WTC11 (cell line): ENCODE measurements around the gene RNASEL. TPM values are rescaled to one million over a fixed set of nuclear protein-coding genes. Genes with fewer than 3 reads are reported as not detected.

ENCODE experiments used
- ATAC-seq: fragments of 200-7000 bp; cut with Tn5 transposase; 2 replicates; pipeline ENCODE4 v1.10.0; 2021; ENCODE audit warnings: mild to moderate bottlenecking, moderate library complexity
- CTCF ChIA-PET: fragments of 300-600 bp; sonication (Branson Sonifier 250); formaldehyde crosslinking; loops from one replicate; lab custom pipeline; 2021; ENCODE audit warnings: antibody characterized with exemption; lab: Charles Lee
- POLR2A ChIA-PET: fragments of 350-600 bp; sonication (Branson Sonifier 250); formaldehyde crosslinking; loops from one replicate; lab custom pipeline; 2021; ENCODE audit warnings: antibody characterized with exemption; lab: Charles Lee
- DNase-seq: peaks from one replicate; pipeline ENCODE4 v3.0.0; 2021; ENCODE audit warnings: low spot score
- H3K27ac Mint-ChIP-seq: 2 replicates; pipeline ENCODE4 v1.8.0; 2021; ENCODE audit warnings: mixed read lengths
- H3K27me3 Mint-ChIP-seq: 2 replicates; pipeline ENCODE4 v1.8.0; 2021; ENCODE audit warnings: low read depth, mild to moderate bottlenecking, moderate library complexity, mixed read lengths
- H3K36me3 Mint-ChIP-seq: 2 replicates; pipeline ENCODE4 v1.8.0; 2021; ENCODE audit warnings: mixed read lengths
- H3K4me1 Mint-ChIP-seq: 2 replicates; pipeline ENCODE4 v1.8.0; 2022; ENCODE audit warnings: mixed read lengths
- H3K4me3 Mint-ChIP-seq: 2 replicates; pipeline ENCODE4 v1.8.0; 2021; ENCODE audit warnings: mild to moderate bottlenecking, moderate library complexity, mixed read lengths
- H3K9me3 Mint-ChIP-seq: 2 replicates; pipeline ENCODE4 v1.8.0; 2021; ENCODE audit warnings: mixed read lengths
- ARID4B ChIP-seq: sonication (generic); formaldehyde crosslinking; IDR thresholded peaks from 2 replicates; pipeline ENCODE4 v1.8.0; 2023; ENCODE audit warnings: missing genetic modification reagents, mild to moderate bottlenecking, borderline replicate concordance
- ATF1 ChIP-seq: sonication (generic); formaldehyde crosslinking; IDR thresholded peaks from 2 replicates; pipeline ENCODE4 v1.8.1; 2023; ENCODE audit warnings: mild to moderate bottlenecking, moderate library complexity, missing genetic modification reagents
- CBFB ChIP-seq: sonication (generic); formaldehyde crosslinking; IDR thresholded peaks from 2 replicates; pipeline ENCODE4 v1.8.1; 2022; ENCODE audit warnings: mild to moderate bottlenecking, low read depth, missing genetic modification reagents
- ELF4 ChIP-seq: sonication (generic); formaldehyde crosslinking; IDR thresholded peaks from 2 replicates; pipeline ENCODE4 v1.8.1; 2022; ENCODE audit warnings: low read depth, mild to moderate bottlenecking, moderate library complexity, missing genetic modification reagents
- ETV6 ChIP-seq: sonication (generic); formaldehyde crosslinking; IDR thresholded peaks from 2 replicates; pipeline ENCODE4 v1.8.1; 2022; ENCODE audit warnings: mild to moderate bottlenecking, missing genetic modification reagents
- FOXK1 ChIP-seq: sonication (generic); formaldehyde crosslinking; IDR thresholded peaks from 2 replicates; pipeline ENCODE4 v1.8.0; 2022; ENCODE audit warnings: mild to moderate bottlenecking, moderate library complexity, missing genetic modification reagents
- FOXP1 ChIP-seq: sonication (generic); formaldehyde crosslinking; IDR thresholded peaks from 2 replicates; pipeline ENCODE4 v1.8.0; 2022; ENCODE audit warnings: missing genetic modification reagents, mild to moderate bottlenecking, moderate library complexity, borderline replicate concordance
- NFE2L1 ChIP-seq: sonication (generic); formaldehyde crosslinking; IDR thresholded peaks from 2 replicates; pipeline ENCODE4 v1.8.1; 2023; ENCODE audit warnings: missing genetic modification reagents
- RORB ChIP-seq: fragments of 250-450 bp; sonication (Bioruptor Pico); IDR thresholded peaks from 2 replicates; pipeline ENCODE4 v1.9.0; 2021; ENCODE audit warnings: mild to moderate bottlenecking
- TEAD4 ChIP-seq: sonication (generic); formaldehyde crosslinking; IDR thresholded peaks from 2 replicates; pipeline ENCODE4 v1.8.0; 2022; ENCODE audit warnings: mild to moderate bottlenecking, missing genetic modification reagents
- ZNF138 ChIP-seq: sonication (generic); formaldehyde crosslinking; conservative IDR thresholded peaks from 2 replicates; pipeline ENCODE4 v1.8.1; 2022; ENCODE audit warnings: mild to moderate bottlenecking, moderate library complexity, missing genetic modification reagents
- ZNF232 ChIP-seq: sonication (generic); formaldehyde crosslinking; IDR thresholded peaks from 2 replicates; pipeline ENCODE4 v1.8.0; 2022; ENCODE audit warnings: mild to moderate bottlenecking, missing genetic modification reagents
- total RNA-seq: library from RNA; stranded (reverse); gene quantifications from 3 replicates; pipeline ENCODE4 v1.2.3, GENCODE V29; 2021
- TF ChIP-seq, protein P1 (sequence below): sonication (generic); formaldehyde crosslinking; IDR thresholded peaks from 2 replicates; pipeline ENCODE4 v1.8.0; 2022; ENCODE audit warnings: mild to moderate bottlenecking, missing genetic modification reagents
- TF ChIP-seq, protein P2 (sequence below): fragments of 250-450 bp; sonication (Bioruptor Pico); IDR thresholded peaks from 2 replicates; pipeline ENCODE4 v1.9.0; 2021; ENCODE audit warnings: mild to moderate bottlenecking, borderline replicate concordance
- TF ChIP-seq, protein P3 (sequence below): sonication (generic); formaldehyde crosslinking; IDR thresholded peaks from 2 replicates; pipeline ENCODE4 v1.8.1; 2022; ENCODE audit warnings: missing genetic modification reagents, borderline replicate concordance
- TF ChIP-seq, protein P4 (sequence below): fragments of 250-450 bp; sonication (Bioruptor Pico); IDR thresholded peaks from 2 replicates; pipeline ENCODE4 v1.9.0; 2021; ENCODE audit warnings: moderate library complexity, mild to moderate bottlenecking, inconsistent platforms, borderline replicate concordance
- TF ChIP-seq, protein P5 (sequence below): sonication (generic); formaldehyde crosslinking; IDR thresholded peaks from 2 replicates; pipeline ENCODE4 v1.8.1; 2022; ENCODE audit warnings: low read depth, missing genetic modification reagents, borderline replicate concordance

Gene RNASEL
- total RNA-seq, 1 experiment from 2014 or later = 0.77 TPM

- no peaks in the 10 kb centered on the region for H3K4me1 Mint-ChIP-seq
- ChIA-PET POLR2A (no interaction called here), CTCF (no interaction called here)
- no peak overlapping the region for H3K27ac Mint-ChIP-seq
- TF ChIP-seq, protein P1, sequence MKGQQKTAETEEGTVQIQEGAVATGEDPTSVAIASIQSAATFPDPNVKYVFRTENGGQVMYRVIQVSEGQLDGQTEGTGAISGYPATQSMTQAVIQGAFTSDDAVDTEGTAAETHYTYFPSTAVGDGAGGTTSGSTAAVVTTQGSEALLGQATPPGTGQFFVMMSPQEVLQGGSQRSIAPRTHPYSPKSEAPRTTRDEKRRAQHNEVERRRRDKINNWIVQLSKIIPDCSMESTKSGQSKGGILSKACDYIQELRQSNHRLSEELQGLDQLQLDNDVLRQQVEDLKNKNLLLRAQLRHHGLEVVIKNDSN (CRISPR knock-in tag) = no peak
- TF ChIP-seq ZNF232 (CRISPR knock-in tag) (no peak), ATF1 (no peak), TEAD4 (CRISPR knock-in tag) (no peak), CBFB (no peak), NFE2L1 (CRISPR knock-in tag) (no peak), FOXK1 (CRISPR knock-in tag) (no peak), ELF4 (CRISPR knock-in tag) (no peak), RORB (CRISPR knock-in tag) (no peak), ETV6 (no peak), FOXP1 (CRISPR knock-in tag) (no peak), ZNF138 (CRISPR knock-in tag) (no peak), ARID4B (CRISPR knock-in tag) (no peak)
- TF ChIP-seq, protein P2, sequence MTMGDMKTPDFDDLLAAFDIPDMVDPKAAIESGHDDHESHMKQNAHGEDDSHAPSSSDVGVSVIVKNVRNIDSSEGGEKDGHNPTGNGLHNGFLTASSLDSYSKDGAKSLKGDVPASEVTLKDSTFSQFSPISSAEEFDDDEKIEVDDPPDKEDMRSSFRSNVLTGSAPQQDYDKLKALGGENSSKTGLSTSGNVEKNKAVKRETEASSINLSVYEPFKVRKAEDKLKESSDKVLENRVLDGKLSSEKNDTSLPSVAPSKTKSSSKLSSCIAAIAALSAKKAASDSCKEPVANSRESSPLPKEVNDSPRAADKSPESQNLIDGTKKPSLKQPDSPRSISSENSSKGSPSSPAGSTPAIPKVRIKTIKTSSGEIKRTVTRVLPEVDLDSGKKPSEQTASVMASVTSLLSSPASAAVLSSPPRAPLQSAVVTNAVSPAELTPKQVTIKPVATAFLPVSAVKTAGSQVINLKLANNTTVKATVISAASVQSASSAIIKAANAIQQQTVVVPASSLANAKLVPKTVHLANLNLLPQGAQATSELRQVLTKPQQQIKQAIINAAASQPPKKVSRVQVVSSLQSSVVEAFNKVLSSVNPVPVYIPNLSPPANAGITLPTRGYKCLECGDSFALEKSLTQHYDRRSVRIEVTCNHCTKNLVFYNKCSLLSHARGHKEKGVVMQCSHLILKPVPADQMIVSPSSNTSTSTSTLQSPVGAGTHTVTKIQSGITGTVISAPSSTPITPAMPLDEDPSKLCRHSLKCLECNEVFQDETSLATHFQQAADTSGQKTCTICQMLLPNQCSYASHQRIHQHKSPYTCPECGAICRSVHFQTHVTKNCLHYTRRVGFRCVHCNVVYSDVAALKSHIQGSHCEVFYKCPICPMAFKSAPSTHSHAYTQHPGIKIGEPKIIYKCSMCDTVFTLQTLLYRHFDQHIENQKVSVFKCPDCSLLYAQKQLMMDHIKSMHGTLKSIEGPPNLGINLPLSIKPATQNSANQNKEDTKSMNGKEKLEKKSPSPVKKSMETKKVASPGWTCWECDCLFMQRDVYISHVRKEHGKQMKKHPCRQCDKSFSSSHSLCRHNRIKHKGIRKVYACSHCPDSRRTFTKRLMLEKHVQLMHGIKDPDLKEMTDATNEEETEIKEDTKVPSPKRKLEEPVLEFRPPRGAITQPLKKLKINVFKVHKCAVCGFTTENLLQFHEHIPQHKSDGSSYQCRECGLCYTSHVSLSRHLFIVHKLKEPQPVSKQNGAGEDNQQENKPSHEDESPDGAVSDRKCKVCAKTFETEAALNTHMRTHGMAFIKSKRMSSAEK (CRISPR knock-in tag) = no peak
- TF ChIP-seq, protein P3, sequence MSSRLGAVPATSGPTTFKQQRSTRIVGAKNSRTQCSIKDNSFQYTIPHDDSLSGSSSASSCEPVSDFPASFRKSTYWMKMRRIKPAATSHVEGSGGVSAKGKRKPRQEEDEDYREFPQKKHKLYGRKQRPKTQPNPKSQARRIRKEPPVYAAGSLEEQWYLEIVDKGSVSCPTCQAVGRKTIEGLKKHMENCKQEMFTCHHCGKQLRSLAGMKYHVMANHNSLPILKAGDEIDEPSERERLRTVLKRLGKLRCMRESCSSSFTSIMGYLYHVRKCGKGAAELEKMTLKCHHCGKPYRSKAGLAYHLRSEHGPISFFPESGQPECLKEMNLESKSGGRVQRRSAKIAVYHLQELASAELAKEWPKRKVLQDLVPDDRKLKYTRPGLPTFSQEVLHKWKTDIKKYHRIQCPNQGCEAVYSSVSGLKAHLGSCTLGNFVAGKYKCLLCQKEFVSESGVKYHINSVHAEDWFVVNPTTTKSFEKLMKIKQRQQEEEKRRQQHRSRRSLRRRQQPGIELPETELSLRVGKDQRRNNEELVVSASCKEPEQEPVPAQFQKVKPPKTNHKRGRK (CRISPR knock-in tag) = no peak
- TF ChIP-seq, protein P4, sequence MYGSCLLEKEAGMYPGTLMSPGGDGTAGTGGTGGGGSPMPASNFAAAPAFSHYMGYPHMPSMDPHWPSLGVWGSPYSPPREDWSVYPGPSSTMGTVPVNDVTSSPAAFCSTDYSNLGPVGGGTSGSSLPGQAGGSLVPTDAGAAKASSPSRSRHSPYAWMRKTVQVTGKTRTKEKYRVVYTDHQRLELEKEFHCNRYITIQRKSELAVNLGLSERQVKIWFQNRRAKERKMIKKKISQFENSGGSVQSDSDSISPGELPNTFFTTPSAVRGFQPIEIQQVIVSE = no peak
- TF ChIP-seq, protein P5, sequence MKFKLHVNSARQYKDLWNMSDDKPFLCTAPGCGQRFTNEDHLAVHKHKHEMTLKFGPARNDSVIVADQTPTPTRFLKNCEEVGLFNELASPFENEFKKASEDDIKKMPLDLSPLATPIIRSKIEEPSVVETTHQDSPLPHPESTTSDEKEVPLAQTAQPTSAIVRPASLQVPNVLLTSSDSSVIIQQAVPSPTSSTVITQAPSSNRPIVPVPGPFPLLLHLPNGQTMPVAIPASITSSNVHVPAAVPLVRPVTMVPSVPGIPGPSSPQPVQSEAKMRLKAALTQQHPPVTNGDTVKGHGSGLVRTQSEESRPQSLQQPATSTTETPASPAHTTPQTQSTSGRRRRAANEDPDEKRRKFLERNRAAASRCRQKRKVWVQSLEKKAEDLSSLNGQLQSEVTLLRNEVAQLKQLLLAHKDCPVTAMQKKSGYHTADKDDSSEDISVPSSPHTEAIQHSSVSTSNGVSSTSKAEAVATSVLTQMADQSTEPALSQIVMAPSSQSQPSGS (CRISPR knock-in tag) = no peak
- ATAC-seq = no peak
- H3K4me3 Mint-ChIP-seq = no peak overlapping the region
- DNase-seq = no peak
- no peaks in the 10 kb centered on the region for H3K36me3 Mint-ChIP-seq
- peaks cover 15% of the 10 kb centered on the region for H3K9me3 Mint-ChIP-seq
- H3K27me3 Mint-ChIP-seq = 0 out of 2 replicates have a peak, but pooled peaks cover 2% of the 10 kb centered on the region
These were observed 63.7 kb downstream of the RNASEL start for GRCh38 chr1:182525342-182525741.

Other genes with a start within 250 kb of the RNASEL start
- gene GLUL, start 197.5 kb downstream of the RNASEL start, total RNA-seq = 240 to 284 TPM (median 269 TPM) in 3 replicates
- not detected in 3 replicates for gene TEDDM1, start 188.6 kb downstream of the RNASEL start, total RNA-seq
- not detected in 3 replicates for gene RGSL1, start 139.1 kb downstream of the RNASEL start, total RNA-seq
- 9.9 to 17.8 TPM (median 10.2 TPM) in 3 replicates for gene RGS16, start 15.1 kb upstream of the RNASEL start, total RNA-seq
- 0.07 to 0.66 TPM (median 0.14 TPM) in 3 replicates for gene RGS8, start 95.3 kb upstream of the RNASEL start, total RNA-seq
- 3.4 to 4.1 TPM (median 3.6 TPM) in 3 replicates for gene NPL, start 200.5 kb upstream of the RNASEL start, total RNA-seq